Activated CD8-positive, alpha-beta T cell treated with anti-CD3 and anti-CD28 coated beads, Interleukin-2, amount 10 ng/mL, durations not matched to agents 7 days and 5 days (primary cell): ENCODE results near the gene DENND1A. TPM values are rescaled to one million over a fixed set of nuclear protein-coding genes. Genes with fewer than 3 reads are reported as not detected.
"Not testable (repeated sequence)": the region's sequence is repeated elsewhere in the genome, so short reads cannot be mapped to it uniquely, and the experiment has no call there.

Source experiments
- ATAC-seq: fragments of 150-1000 bp; cut with Tn5 transposase; one replicate; pipeline ENCODE4 v1.10.0; 2021; ENCODE audit warnings: moderate library complexity
- CTCF ChIA-PET: fragments of 350-600 bp; sonication (Branson Sonifier 250); formaldehyde crosslinking; loops from one replicate; lab custom pipeline; 2021; ENCODE audit warnings: antibody characterized with exemption; lab: Charles Lee
- POLR2A ChIA-PET: fragments of 350-600 bp; sonication (Branson Sonifier 250); formaldehyde crosslinking; loops from one replicate; lab custom pipeline; 2021; ENCODE audit warnings: antibody characterized with exemption; lab: Charles Lee
- DNase-seq: peaks from one replicate; pipeline ENCODE4 v3.0.0-alpha.2; 2020
- H3K27ac Mint-ChIP-seq: one replicate; pipeline ENCODE4 v1.8.0; 2021; ENCODE audit warnings: mild to moderate bottlenecking, mixed read lengths
- H3K27me3 Mint-ChIP-seq: one replicate; pipeline ENCODE4 v1.8.0; 2021; ENCODE audit warnings: low read depth, mixed read lengths
- H3K36me3 Mint-ChIP-seq: one replicate; pipeline ENCODE4 v1.8.0; 2021; ENCODE audit warnings: low read depth, mixed read lengths
- H3K4me1 Mint-ChIP-seq: one replicate; pipeline ENCODE4 v1.8.0; 2021; ENCODE audit warnings: low read depth, mixed read lengths
- H3K4me3 Mint-ChIP-seq: one replicate; pipeline ENCODE4 v1.8.0; 2021; ENCODE audit warnings: mild to moderate bottlenecking, mixed read lengths
- H3K9me3 Mint-ChIP-seq: one replicate; pipeline ENCODE4 v1.8.0; 2022; ENCODE audit warnings: mixed read lengths; ENCODE audit not compliant: insufficient read depth
- total RNA-seq, 2 experiments: library from RNA; stranded (reverse); gene quantifications; one replicate each; pipeline ENCODE4 v1.2.3, GENCODE V29; 2021

The DENND1A gene
- total RNA-seq, 2 experiments from 2014 or later = 13.0 to 15.5 TPM

DNA sequence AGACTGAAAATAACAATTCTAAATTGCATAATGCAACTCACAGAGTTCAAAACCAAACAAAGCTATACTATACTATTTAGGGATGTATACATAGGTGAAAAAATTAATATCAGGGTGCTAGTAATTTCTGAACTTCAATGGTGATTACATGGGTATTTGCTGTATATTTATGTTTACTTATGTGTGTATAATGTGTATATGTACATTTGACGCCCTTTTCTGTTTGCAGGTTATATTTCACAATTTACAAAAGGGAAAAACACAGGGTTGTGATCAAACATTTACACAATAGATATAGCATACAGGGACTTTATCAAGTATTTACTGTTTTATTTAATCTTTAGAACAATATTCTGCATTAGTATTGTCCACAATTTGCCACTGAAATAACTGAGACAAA is 184.0 kb downstream of the DENND1A start:
- Mint-ChIP-seq H3K4me3 (no peak overlapping the region), H3K36me3 (no peaks in the 10 kb centered on the region), H3K27ac (no peak overlapping the region), H3K4me1 (peaks cover 5% of the 10 kb centered on the region), H3K27me3 (no peaks in the 10 kb centered on the region), H3K9me3 (no peaks in the 10 kb centered on the region)
- no peak for ATAC-seq
- CTCF ChIA-PET = no interaction called here
- POLR2A ChIA-PET = no interaction called here
- no peak for DNase-seq

DNA sequence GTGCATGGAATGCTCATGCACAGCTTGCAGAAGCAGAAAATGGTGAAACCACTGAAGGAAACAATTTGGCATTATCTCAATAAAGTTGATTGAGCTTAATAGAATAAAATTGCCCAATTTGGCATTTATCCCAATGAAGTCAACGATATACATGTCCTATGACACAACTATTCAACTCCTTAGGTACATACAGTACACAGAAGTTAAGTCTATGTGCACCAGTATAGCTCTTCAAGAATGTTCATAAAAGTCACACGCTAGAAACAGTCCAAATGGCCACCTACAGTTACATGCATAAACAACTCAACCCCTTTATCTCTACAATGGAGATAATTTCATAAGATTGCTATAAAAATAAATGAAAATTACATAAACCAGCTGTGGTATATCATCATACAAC is 184.5 kb downstream of the DENND1A start:
- H3K27ac Mint-ChIP-seq = no peak overlapping the region
- H3K36me3 Mint-ChIP-seq = no peaks in the 10 kb centered on the region
- ATAC-seq (no peak), DNase-seq (no peak)
- H3K27me3 Mint-ChIP-seq = no peaks in the 10 kb centered on the region
- no peaks in the 10 kb centered on the region for H3K9me3 Mint-ChIP-seq
- ChIA-PET POLR2A (no interaction called here), CTCF (no interaction called here)
- no peak overlapping the region for H3K4me3 Mint-ChIP-seq
- peaks cover 5% of the 10 kb centered on the region for H3K4me1 Mint-ChIP-seq

DNA sequence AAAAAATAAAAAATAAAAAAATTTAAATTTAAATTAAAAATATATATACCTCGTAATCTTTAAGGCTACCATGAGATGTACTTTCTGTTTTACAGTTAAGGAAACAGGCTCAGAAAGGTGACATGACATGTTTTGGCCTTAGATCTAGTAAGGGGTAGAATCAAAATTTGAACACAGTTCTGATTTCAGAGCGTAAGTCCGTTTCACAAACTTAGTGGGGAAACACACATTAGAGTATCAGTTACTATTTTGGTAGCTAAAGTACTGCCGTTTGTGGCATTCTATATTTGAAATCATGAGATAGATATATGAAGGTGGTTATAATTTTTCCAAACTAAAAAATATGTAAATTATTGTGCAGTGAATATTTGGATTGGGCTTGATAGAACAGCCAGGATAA is 186.2 kb downstream of the DENND1A start:
- Mint-ChIP-seq H3K4me3 (no peak overlapping the region), H3K27ac (no peak overlapping the region), H3K4me1 (no peaks in the 10 kb centered on the region), H3K27me3 (no peaks in the 10 kb centered on the region), H3K36me3 (no peaks in the 10 kb centered on the region), H3K9me3 (no peaks in the 10 kb centered on the region)
- no peak for DNase-seq
- POLR2A ChIA-PET = no interaction called here
- CTCF ChIA-PET = no interaction called here
- no peak for ATAC-seq

DNA sequence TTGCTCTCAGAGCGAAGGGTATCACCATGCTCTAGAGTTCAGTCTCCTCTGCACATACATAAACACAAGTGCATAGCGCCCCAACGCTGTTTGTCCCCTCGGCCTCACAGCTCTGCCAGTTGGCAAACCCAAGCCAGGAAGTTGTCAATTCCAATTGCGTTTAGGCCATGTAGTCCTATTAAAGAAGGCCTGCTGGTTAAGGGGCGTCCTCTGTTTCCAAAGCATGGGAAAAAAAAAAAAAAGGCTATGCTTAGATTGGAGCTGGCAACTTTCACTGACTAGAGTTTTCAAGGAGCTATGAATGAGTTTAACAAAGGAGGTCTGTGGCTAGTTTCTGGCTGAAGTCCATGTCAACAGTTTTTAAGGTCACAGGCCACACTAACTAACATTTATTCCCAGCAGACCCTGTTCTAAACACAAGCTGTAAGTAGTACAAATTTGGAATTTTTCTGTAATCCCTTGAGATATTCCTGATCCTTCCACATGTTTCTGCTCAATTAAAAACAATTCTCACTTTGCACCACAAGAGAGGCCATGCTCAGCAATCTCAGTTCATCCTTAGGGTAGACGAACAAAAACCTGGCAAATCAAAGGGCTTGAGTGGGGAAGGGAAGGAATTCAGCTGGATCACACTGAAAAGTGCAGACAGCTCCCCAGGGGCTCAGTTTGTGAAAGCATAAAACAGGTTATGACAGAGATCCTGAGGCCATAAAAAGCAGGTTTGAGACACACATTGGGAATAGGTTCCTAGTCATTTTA is 187.7 kb downstream of the DENND1A start:
- ChIA-PET CTCF (no interaction called here), POLR2A (interaction anchor here (0.6 kb wide), 1 partner anchor 118 kb away, joined by 7 read pairs; no protein-coding TSS in a partner anchor)
- H3K9me3 Mint-ChIP-seq = no peaks in the 10 kb centered on the region
- H3K27me3 Mint-ChIP-seq = no peaks in the 10 kb centered on the region
- no peaks in the 10 kb centered on the region for H3K4me1 Mint-ChIP-seq
- H3K36me3 Mint-ChIP-seq = no peaks in the 10 kb centered on the region
- ATAC-seq = no peak
- H3K27ac Mint-ChIP-seq = no peak overlapping the region
- H3K4me3 Mint-ChIP-seq = no peak overlapping the region
- no peak for DNase-seq

DNA sequence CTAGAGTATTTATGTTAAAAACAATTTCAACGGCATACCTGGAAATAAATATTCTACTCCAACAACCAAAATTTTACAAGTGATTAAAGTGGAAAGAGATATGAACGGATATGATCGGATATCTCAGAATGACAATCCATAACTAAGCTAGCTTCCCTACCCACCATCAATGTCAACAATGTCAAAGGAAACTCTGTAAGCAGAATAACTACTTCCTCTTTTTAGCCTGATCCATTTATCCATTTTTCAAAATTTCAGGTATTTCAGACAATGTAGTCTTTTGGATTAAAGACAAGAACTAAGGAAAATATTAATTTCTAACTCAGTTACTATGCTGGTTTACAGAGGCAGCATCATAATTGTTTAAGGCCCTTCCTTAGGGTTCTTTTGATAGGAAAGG is 188.7 kb downstream of the DENND1A start:
- Mint-ChIP-seq H3K4me1 (no peaks in the 10 kb centered on the region), H3K9me3 (no peaks in the 10 kb centered on the region), H3K27me3 (no peaks in the 10 kb centered on the region), H3K4me3 (no peak overlapping the region), H3K36me3 (no peaks in the 10 kb centered on the region), H3K27ac (no peak overlapping the region)
- POLR2A ChIA-PET = no interaction called here
- CTCF ChIA-PET = no interaction called here
- no peak for ATAC-seq
- no peak for DNase-seq

DNA sequence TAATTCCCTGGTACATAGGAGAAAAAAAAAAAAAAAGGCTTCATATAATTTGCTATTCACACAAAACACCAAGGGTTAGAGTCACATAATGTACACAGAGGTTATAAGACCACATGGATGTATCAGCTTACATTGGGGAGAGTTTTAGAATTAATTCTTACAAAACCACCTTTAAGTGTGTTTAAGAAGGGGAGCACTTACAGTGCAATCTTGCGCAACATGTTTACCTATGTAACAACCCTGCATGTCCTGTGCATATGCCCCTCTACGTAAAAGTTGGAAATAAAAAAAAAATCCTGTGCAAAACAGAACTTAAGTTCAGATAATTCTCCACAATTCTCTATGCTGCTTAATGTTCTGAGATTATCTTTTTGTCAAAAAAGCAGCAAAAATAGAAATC is 190.0 kb downstream of the DENND1A start:
- H3K27me3 Mint-ChIP-seq = no peaks in the 10 kb centered on the region
- no peaks in the 10 kb centered on the region for H3K36me3 Mint-ChIP-seq
- CTCF ChIA-PET = no interaction called here
- POLR2A ChIA-PET = no interaction called here
- H3K4me3 Mint-ChIP-seq = no peak overlapping the region
- H3K27ac Mint-ChIP-seq = no peak overlapping the region
- H3K9me3 Mint-ChIP-seq = no peaks in the 10 kb centered on the region
- no peak for ATAC-seq
- H3K4me1 Mint-ChIP-seq = no peaks in the 10 kb centered on the region
- no peak for DNase-seq

DNA sequence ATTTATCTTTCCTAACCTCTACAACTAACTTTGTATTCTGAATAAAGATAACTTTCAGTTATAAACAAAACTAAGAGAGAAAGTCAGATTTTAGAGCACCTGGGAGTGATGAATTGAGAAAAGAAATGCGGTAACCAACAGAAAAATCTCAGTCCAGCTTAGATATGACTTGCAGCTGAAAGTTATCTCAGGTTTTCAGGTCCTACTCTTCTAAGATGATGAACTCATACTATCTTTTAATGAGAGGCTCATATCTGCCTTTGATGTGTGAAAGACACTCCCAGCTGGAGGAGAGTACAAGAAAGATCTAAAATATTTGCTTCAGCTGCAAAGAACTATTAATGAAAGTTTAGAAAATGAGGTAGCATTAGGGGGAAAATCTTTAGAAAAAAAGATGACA is 190.5 kb downstream of the DENND1A start:
- no peak overlapping the region for H3K27ac Mint-ChIP-seq
- no peaks in the 10 kb centered on the region for H3K27me3 Mint-ChIP-seq
- ChIA-PET POLR2A (no interaction called here), CTCF (no interaction called here)
- H3K4me3 Mint-ChIP-seq = no peak overlapping the region
- H3K36me3 Mint-ChIP-seq = no peaks in the 10 kb centered on the region
- ATAC-seq = no peak
- DNase-seq = no peak
- H3K9me3 Mint-ChIP-seq = no peaks in the 10 kb centered on the region
- no peaks in the 10 kb centered on the region for H3K4me1 Mint-ChIP-seq

DNA sequence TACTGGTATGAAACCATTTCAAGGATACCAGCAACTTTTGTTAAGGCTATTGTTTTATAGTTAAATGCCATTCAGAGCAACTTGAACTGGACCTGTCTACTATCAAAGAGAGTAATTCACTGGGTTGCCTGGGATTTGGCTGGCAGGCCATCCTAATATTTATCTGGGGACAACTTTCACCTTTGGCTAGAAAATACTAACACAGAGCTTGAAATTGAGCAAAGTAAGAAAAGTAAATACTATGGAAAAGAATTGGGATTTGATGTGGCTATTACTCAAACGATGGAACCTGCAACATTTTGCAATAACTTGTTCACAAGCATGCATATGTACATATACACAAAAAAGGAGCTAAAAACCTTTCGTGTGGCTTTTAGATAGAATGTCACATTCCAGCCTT is 191.3 kb downstream of the DENND1A start:
- Mint-ChIP-seq H3K36me3 (no peaks in the 10 kb centered on the region), H3K4me1 (no peaks in the 10 kb centered on the region), H3K27me3 (no peaks in the 10 kb centered on the region), H3K4me3 (no peak overlapping the region), H3K9me3 (no peaks in the 10 kb centered on the region), H3K27ac (no peak overlapping the region)
- POLR2A ChIA-PET = no interaction called here
- DNase-seq (no peak), ATAC-seq (no peak)
- CTCF ChIA-PET = no interaction called here

DNA sequence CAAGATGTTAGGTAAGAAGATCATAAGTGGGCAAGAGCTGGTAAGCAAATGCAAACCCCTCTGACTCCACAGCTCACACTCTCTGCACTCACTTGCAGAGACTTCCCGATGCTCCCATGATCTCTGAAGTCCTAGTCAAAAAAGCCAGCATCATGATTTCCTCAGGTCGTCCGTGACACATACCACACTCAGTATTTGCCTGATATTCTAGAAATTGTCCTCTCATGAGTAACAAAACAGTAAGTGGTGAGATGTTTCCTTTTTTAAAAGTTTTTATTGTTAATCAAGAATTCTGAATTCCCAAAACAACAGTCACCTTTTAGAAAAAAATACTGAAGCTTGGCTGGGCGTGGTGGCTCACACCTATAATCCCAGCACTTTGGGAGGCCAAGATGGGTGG is 194.6 kb downstream of the DENND1A start:
- Mint-ChIP-seq H3K4me1 (no peaks in the 10 kb centered on the region), H3K4me3 (no peak overlapping the region), H3K27me3 (no peaks in the 10 kb centered on the region), H3K36me3 (no peaks in the 10 kb centered on the region), H3K9me3 (no peaks in the 10 kb centered on the region), H3K27ac (no peak overlapping the region)
- no peak for ATAC-seq
- ChIA-PET POLR2A (no interaction called here), CTCF (no interaction called here)
- DNase-seq = no peak

DNA sequence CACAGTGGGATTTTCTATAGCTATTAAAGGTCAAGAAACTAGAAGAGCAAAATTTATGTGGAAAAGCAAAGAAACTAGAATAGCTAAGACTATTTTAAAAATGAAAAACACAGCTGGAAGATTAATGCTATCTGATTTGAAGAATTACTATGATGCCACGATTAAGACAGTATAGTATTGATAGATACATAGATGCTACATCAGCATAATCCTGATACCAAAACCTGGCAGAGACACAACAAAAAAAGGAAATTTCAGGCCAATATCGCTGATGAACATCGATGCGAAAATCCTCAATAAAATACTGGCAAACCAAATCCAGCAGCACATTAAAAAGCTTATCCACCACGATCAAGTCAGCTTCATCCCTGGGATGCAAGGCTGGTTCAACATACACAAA is 201.4 kb downstream of the DENND1A start:
- H3K4me1 Mint-ChIP-seq, CTCF ChIA-PET: not testable (repeated sequence)

DNA sequence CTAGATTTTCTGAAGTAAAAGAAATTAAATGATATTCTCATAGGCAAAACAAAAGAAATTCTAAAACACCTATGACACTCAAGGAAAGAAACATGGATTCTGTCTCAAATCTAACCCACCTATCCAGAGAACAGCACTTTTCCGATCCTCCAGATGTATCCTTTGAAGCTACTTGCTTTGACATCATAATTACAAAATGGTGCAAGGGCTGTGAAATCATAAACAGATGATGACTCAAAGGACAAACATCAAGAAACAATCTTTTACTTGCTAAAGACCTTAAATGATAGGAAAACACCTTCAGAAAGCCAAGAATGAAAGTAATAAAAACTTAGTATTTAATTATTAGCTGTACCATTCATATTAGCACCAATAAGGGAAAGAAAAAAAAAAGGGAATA is 202.6 kb downstream of the DENND1A start:
- DNase-seq = no peak
- peaks cover 8% of the 10 kb centered on the region for H3K36me3 Mint-ChIP-seq
- CTCF ChIA-PET = interaction anchor here (1.3 kb wide), 1 partner anchor 9 kb away, joined by 3 read pairs; no protein-coding TSS in a partner anchor
- no peaks in the 10 kb centered on the region for H3K27me3 Mint-ChIP-seq
- H3K9me3 Mint-ChIP-seq = peaks cover under 1% of the 10 kb centered on the region
- H3K4me1 Mint-ChIP-seq = no peaks in the 10 kb centered on the region
- H3K27ac Mint-ChIP-seq = no peak overlapping the region
- H3K4me3 Mint-ChIP-seq = no peak overlapping the region
- no peak for ATAC-seq
- POLR2A ChIA-PET = no interaction called here

More for the DNA sequence above, 201.4 kb downstream of the DENND1A start:
- H3K9me3 Mint-ChIP-seq, H3K27ac Mint-ChIP-seq, H3K36me3 Mint-ChIP-seq, H3K4me3 Mint-ChIP-seq, ATAC-seq, DNase-seq, H3K27me3 Mint-ChIP-seq: not testable (repeated sequence)
- POLR2A ChIA-PET = interaction anchor here (0.6 kb wide), 1 partner anchor 1916 kb away, joined by 3 read pairs; no protein-coding TSS in a partner anchor

DNA sequence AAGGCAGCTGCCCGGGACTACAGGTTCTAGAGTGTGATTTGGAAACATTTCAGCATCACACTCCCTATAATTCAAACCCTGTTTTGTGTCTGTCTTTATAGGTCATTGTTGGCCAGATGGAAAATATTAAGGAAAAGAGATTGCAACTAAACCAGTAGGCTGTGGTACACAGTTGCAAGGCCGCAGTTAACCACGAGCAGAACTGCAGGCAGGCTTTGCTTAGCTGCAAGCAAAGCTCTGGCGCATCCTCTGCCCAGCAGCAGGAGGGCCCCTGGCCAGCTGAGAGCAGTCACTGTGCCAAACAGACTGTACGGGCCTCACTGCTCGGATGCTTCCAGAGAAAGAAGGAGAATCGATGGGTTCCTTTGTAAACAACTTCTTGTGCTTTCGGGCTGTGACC is 204.5 kb downstream of the DENND1A start:
- no peak overlapping the region for H3K4me3 Mint-ChIP-seq
- H3K36me3 Mint-ChIP-seq = peaks cover 22% of the 10 kb centered on the region
- ChIA-PET POLR2A (no interaction called here), CTCF (interaction anchor here (2.0 kb wide), 1 partner anchor 316 kb away, joined by 12 read pairs; no protein-coding TSS in a partner anchor)
- ATAC-seq (no peak), DNase-seq (no peak)
- no peak overlapping the region for H3K27ac Mint-ChIP-seq
- peaks cover 7% of the 10 kb centered on the region for H3K9me3 Mint-ChIP-seq
- H3K27me3 Mint-ChIP-seq = no peaks in the 10 kb centered on the region
- H3K4me1 Mint-ChIP-seq = no peaks in the 10 kb centered on the region
